MCF 10A (cell line): ENCODE results near the gene HS6ST3. TPM values are rescaled to one million over a fixed set of nuclear protein-coding genes. Genes with fewer than 3 reads are reported as not detected.

Experiments used
- BruUV-seq: library from RNA; stranded (reverse); fragments of 400-500 nt; replicated peaks from 2 replicates; lab custom pipeline; 2021; lab: Mats Ljungman, UMichigan
- CTCF ChIA-PET: fragments of 300-600 bp; sonication (Branson Sonifier 250); formaldehyde crosslinking; extraction: SDS; loops from one replicate; lab custom pipeline; 2021; ENCODE audit warnings: antibody characterized with exemption, inconsistent platforms; lab: Yijun Ruan, JAX
- POLR2A ChIA-PET: fragments of 300-600, 350-650 bp; sonication (Branson Sonifier 250); formaldehyde crosslinking; extraction: SDS; loops from one replicate; lab custom pipeline; 2020; ENCODE audit warnings: antibody characterized with exemption, inconsistent platforms; lab: Yijun Ruan, JAX
- DNase-seq: peaks from one replicate; pipeline ENCODE4 v3.0.0-alpha.2; 2018; ENCODE audit not compliant: unreplicated experiment
- H3K27ac Mint-ChIP-seq: one replicate; pipeline ENCODE4 v1.8.0; 2022; ENCODE audit warnings: mild to moderate bottlenecking, low read depth, mixed read lengths; ENCODE audit not compliant: unreplicated experiment
- H3K27me3 Mint-ChIP-seq: one replicate; pipeline ENCODE4 v1.8.0; 2022; ENCODE audit warnings: mixed read lengths; ENCODE audit not compliant: insufficient read depth, unreplicated experiment
- H3K36me3 Mint-ChIP-seq: one replicate; pipeline ENCODE4 v1.8.0; 2022; ENCODE audit warnings: mild to moderate bottlenecking, moderate library complexity, mixed read lengths; ENCODE audit not compliant: insufficient read depth, unreplicated experiment
- H3K4me1 Mint-ChIP-seq: one replicate; pipeline ENCODE4 v1.8.0; 2022; ENCODE audit warnings: mixed read lengths; ENCODE audit not compliant: insufficient read depth, unreplicated experiment
- H3K4me3 Mint-ChIP-seq: one replicate; pipeline ENCODE4 v1.8.0; 2022; ENCODE audit warnings: mild to moderate bottlenecking, moderate library complexity, mixed read lengths; ENCODE audit not compliant: unreplicated experiment
- H3K9me3 Mint-ChIP-seq: one replicate; pipeline ENCODE4 v1.8.0; 2022; ENCODE audit warnings: mixed read lengths; ENCODE audit not compliant: unreplicated experiment
- intact Hi-C: fragments of 100-400 bp; cut with micrococcal nuclease; formaldehyde crosslinking; loops from 2 replicates; pipeline ENCODE4 v1.14.1; 2022
- total RNA-seq: library from RNA; stranded (reverse); gene quantifications from 2 replicates; pipeline ENCODE4 v1.2.3, GENCODE V29; 2022
- TF ChIP-seq, protein P1 (sequence below): fragments of 200-600 bp; IDR thresholded peaks from one replicate; pipeline ENCODE4 v1.8.0; 2022; ENCODE audit warnings: antibody characterized with exemption, mild to moderate bottlenecking; ENCODE audit not compliant: unreplicated experiment

HS6ST3 gene
- total RNA-seq, 1 experiment from 2014 or later, result 0.09 TPM

- no peak overlapping the region for H3K4me3 Mint-ChIP-seq
- BruUV-seq, result no TSS peak
- no peaks in the 10 kb centered on the region for H3K36me3 Mint-ChIP-seq
- intact Hi-C loops, result no loop called here
- no peak for DNase-seq
- CTCF ChIA-PET, result no interaction called here
- POLR2A ChIA-PET, result no interaction called here
- TF ChIP-seq, protein P1, sequence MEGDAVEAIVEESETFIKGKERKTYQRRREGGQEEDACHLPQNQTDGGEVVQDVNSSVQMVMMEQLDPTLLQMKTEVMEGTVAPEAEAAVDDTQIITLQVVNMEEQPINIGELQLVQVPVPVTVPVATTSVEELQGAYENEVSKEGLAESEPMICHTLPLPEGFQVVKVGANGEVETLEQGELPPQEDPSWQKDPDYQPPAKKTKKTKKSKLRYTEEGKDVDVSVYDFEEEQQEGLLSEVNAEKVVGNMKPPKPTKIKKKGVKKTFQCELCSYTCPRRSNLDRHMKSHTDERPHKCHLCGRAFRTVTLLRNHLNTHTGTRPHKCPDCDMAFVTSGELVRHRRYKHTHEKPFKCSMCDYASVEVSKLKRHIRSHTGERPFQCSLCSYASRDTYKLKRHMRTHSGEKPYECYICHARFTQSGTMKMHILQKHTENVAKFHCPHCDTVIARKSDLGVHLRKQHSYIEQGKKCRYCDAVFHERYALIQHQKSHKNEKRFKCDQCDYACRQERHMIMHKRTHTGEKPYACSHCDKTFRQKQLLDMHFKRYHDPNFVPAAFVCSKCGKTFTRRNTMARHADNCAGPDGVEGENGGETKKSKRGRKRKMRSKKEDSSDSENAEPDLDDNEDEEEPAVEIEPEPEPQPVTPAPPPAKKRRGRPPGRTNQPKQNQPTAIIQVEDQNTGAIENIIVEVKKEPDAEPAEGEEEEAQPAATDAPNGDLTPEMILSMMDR, result no peak
- no peaks in the 10 kb centered on the region for H3K9me3 Mint-ChIP-seq
- H3K27ac Mint-ChIP-seq, result no peak overlapping the region
- H3K4me1 Mint-ChIP-seq, result no peaks in the 10 kb centered on the region
- H3K27me3 Mint-ChIP-seq, result no peaks in the 10 kb centered on the region
These were observed 301.7 kb downstream of the HS6ST3 start for GRCh38 chr13:96391606-96392005.

- Mint-ChIP-seq H3K27me3 (no peaks in the 10 kb centered on the region), H3K27ac (no peak overlapping the region), H3K4me1 (no peaks in the 10 kb centered on the region), H3K4me3 (no peak overlapping the region), H3K9me3 (no peaks in the 10 kb centered on the region), H3K36me3 (no peaks in the 10 kb centered on the region)
- BruUV-seq, result no TSS peak
- POLR2A ChIA-PET, result no interaction called here
- no peak for DNase-seq
- TF ChIP-seq, protein P1, result no peak
- CTCF ChIA-PET, result interaction anchor here (0.7 kb wide), 1 partner anchor 1331 kb away, joined by 4 read pairs; no protein-coding TSS in a partner anchor
- intact Hi-C loops, result no loop called here
These were observed 307.9 kb downstream of the HS6ST3 start for GRCh38 chr13:96397807-96398206.

DNA sequence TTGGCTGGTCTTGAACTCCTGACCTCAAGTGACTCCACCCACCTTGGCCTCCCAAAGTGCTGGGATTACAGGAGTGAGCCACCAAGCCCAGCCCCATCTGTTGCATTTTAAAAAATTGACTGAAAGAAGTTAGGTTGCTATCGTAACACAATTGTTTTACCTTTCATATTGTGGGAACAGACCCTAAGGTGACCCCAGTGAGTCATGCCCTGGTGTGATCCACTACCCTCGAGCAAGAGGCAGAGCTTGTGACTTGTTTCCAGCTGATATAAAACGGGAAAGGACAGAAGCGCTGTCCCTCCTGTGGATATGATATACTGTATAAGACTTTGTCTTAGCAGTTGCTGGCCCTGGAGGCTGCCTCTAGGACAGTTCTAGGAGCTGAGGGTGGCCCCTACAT lies 308.6 kb downstream of the HS6ST3 start:
- no peaks in the 10 kb centered on the region for H3K36me3 Mint-ChIP-seq
- TF ChIP-seq, protein P1, result no peak
- H3K9me3 Mint-ChIP-seq, result no peaks in the 10 kb centered on the region
- POLR2A ChIA-PET, result no interaction called here
- H3K4me3 Mint-ChIP-seq, result no peak overlapping the region
- no peaks in the 10 kb centered on the region for H3K27me3 Mint-ChIP-seq
- H3K4me1 Mint-ChIP-seq, result no peaks in the 10 kb centered on the region
- DNase-seq, result peak; percentile 27
- no peak overlapping the region for H3K27ac Mint-ChIP-seq
- intact Hi-C loops, result no loop called here
- BruUV-seq, result no TSS peak
- CTCF ChIA-PET, result interaction anchor here (0.7 to 0.9 kb wide), 2 partner anchors 10 to 1331 kb away, joined by 3 to 4 read pairs; no protein-coding TSS in a partner anchor

GRCh38 chr13:96403241-96403640 lies 313.3 kb downstream of the HS6ST3 start:
- Mint-ChIP-seq H3K4me3 (no peak overlapping the region), H3K36me3 (no peaks in the 10 kb centered on the region), H3K27ac (no peak overlapping the region), H3K27me3 (no peaks in the 10 kb centered on the region), H3K4me1 (no peaks in the 10 kb centered on the region), H3K9me3 (no peaks in the 10 kb centered on the region)
- CTCF ChIA-PET, result no interaction called here
- no peak for DNase-seq
- TF ChIP-seq, protein P1, result no peak
- intact Hi-C loops, result no loop called here
- POLR2A ChIA-PET, result no interaction called here
- no TSS peak for BruUV-seq
